ENCODE measurements around the gene PHACTR1.

Gene PHACTR1

DNA sequence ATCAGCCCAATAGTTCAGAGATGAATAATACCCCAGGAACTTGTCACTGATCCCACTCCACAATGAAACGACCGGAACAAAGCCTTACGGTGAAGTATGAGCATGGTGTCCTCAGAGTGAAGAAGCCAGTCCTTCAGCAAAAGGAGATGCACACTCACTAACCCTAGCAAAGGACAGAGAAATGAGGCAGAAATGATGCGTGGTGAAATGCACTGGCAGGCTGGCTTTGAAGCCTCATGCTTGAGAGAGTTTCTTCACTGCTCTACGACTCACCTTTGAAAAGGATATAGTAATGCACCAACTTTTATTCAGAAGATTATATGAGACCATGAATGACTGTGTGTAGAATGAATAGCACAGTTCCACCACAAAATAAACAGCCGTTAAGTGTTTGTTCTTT, 74.8 kb downstream of the PHACTR1 start:
- Histone ChIP-seq H3K27me3 (ENCODE audit: control insufficient read depth in 1 of 2, insufficient read depth in 1 of 2, low read length in 2 of 2) (peaks cover 0 to 6% of the 10 kb centered on the region in 2 experiments), H2BK5ac (ENCODE audit: low read depth, low read length, poor library complexity, severe bottlenecking) (no peak overlapping the region), H3K9me3 (ENCODE audit: control insufficient read depth, low read length) (no peaks in the 10 kb centered on the region), H3K27ac (ENCODE audit: low read length, poor library complexity, severe bottlenecking) (no peak overlapping the region), H3K18ac (ENCODE audit: low read depth in 1 of 2, low read length in 2 of 2) (no peak overlapping the region), H3K4ac (ENCODE audit: low read depth in 1 of 2, low read length in 2 of 2) (no peak overlapping the region), H3K4me3 (ENCODE audit: insufficient read depth in 1 of 2, low read depth in 1 of 2, low read length in 2 of 2) (no peak overlapping the region), H3K14ac (ENCODE audit: low read length in 2 of 2) (no peak overlapping the region), H2AFZ (ENCODE audit: low read depth, low read length) (no peak overlapping the region), H2BK12ac (ENCODE audit: low read length in 2 of 2) (no peak overlapping the region), H4K8ac (ENCODE audit: low read length) (no peak overlapping the region), H3K9ac (ENCODE audit: low read length) (no peak overlapping the region), H4K91ac (ENCODE audit: low read length) (no peak overlapping the region), H2BK15ac (ENCODE audit: low read depth, poor library complexity, severe bottlenecking) (no peak overlapping the region), H3K4me1 (ENCODE audit: control insufficient read depth, insufficient read depth, low read depth, low read length) (no peaks in the 10 kb centered on the region), H2AK5ac (ENCODE audit: low read length, severe bottlenecking) (no peak overlapping the region), H3K23ac (ENCODE audit: low read length in 2 of 2) (no peak overlapping the region), H3K79me1 (replicated peaks; ENCODE audit: low read length, poor library complexity, severe bottlenecking) (no peaks in the 10 kb centered on the region), H3K36me3 (ENCODE audit: control insufficient read depth in 1 of 2, insufficient read depth in 2 of 2, low read depth in 1 of 2, low read length in 2 of 2) (no peaks in the 10 kb centered on the region), H3K4me2 (ENCODE audit: low read length, poor library complexity, severe bottlenecking) (no peak overlapping the region), H2BK120ac (ENCODE audit: low read depth, low read length) (no peak overlapping the region)
- DNase-seq: no peak
- whole genome bisulfite sequencing: 64% methylated on average over 6 of the region's 6 CpGs

DNA sequence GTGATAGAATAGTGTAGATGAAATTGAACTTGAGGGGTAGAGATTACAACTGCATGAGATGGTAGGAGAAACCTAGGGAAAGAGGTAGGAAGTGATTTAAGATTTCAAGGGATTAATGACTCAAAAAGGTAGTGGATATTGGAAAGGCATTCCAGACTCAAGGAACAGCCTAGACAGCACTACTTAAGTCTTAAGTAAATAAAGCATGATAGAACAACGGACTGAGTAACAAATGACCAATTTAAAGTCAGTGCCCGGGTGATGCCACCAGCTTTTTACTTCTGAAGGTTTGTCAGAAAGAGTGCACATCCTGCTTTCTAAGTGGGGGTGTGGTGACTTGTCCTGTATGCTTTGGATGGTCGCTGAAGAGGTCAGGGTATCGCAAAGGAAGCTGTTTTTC, 81.8 kb downstream of the PHACTR1 start:
- Histone ChIP-seq H2BK12ac (ENCODE audit: low read length in 2 of 2) (no peak overlapping the region), H2AK5ac (ENCODE audit: low read length, severe bottlenecking) (no peak overlapping the region), H4K8ac (ENCODE audit: low read length) (no peak overlapping the region), H3K18ac (ENCODE audit: low read depth in 1 of 2, low read length in 2 of 2) (no peak overlapping the region), H2BK5ac (ENCODE audit: low read depth, low read length, poor library complexity, severe bottlenecking) (no peak overlapping the region), H3K4me3 (ENCODE audit: insufficient read depth in 1 of 2, low read depth in 1 of 2, low read length in 2 of 2) (no peak overlapping the region), H3K4me2 (ENCODE audit: low read length, poor library complexity, severe bottlenecking) (no peak overlapping the region), H3K27ac (ENCODE audit: low read length, poor library complexity, severe bottlenecking) (no peak overlapping the region), H3K27me3 (ENCODE audit: control insufficient read depth in 1 of 2, insufficient read depth in 1 of 2, low read length in 2 of 2) (peaks cover 0 to 9% of the 10 kb centered on the region in 2 experiments), H2BK15ac (ENCODE audit: low read depth, poor library complexity, severe bottlenecking) (no peak overlapping the region), H3K4ac (ENCODE audit: low read depth in 1 of 2, low read length in 2 of 2) (no peak overlapping the region), H2AFZ (ENCODE audit: low read depth, low read length) (no peak overlapping the region), H2BK120ac (ENCODE audit: low read depth, low read length) (no peak overlapping the region), H3K36me3 (ENCODE audit: control insufficient read depth in 1 of 2, insufficient read depth in 2 of 2, low read depth in 1 of 2, low read length in 2 of 2) (no peaks in the 10 kb centered on the region), H3K9me3 (ENCODE audit: control insufficient read depth, low read length) (no peaks in the 10 kb centered on the region), H3K14ac (ENCODE audit: low read length in 2 of 2) (no peak overlapping the region), H3K79me1 (replicated peaks; ENCODE audit: low read length, poor library complexity, severe bottlenecking) (no peaks in the 10 kb centered on the region), H3K9ac (ENCODE audit: low read length) (no peak overlapping the region), H3K4me1 (ENCODE audit: control insufficient read depth, insufficient read depth, low read depth, low read length) (no peaks in the 10 kb centered on the region), H3K23ac (ENCODE audit: low read length in 2 of 2) (no peak overlapping the region), H4K91ac (ENCODE audit: low read length) (no peak overlapping the region)
- WGBS: 53% methylated on average over 3 of the region's 4 CpGs
- DNase-seq: no peak

DNA sequence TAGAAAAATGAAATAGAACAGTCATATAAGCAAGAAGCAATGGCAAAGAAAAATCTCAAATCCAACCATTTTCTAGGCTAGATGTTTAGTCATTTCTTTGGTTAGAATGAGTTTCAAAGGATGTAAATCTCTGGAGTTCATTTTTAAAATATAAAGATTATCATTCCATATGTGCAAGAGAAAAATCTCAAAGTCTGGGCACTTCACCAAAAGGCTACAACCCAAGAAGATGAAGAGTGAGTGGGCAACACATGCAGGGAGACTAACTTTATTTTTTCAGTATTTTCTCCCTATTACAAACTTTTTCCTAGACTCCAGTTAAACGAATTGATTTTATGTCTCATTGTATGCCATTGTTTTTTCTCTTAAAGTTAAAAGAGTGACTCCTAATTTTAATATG, 83.6 kb downstream of the PHACTR1 start:
- Histone ChIP-seq H3K23ac (ENCODE audit: low read length in 2 of 2) (no peak overlapping the region), H3K9ac (ENCODE audit: low read length) (no peak overlapping the region), H2BK12ac (ENCODE audit: low read length in 2 of 2) (no peak overlapping the region), H3K4me3 (ENCODE audit: insufficient read depth in 1 of 2, low read depth in 1 of 2, low read length in 2 of 2) (no peak overlapping the region), H4K91ac (ENCODE audit: low read length) (no peak overlapping the region), H4K8ac (ENCODE audit: low read length) (no peak overlapping the region), H2BK5ac (ENCODE audit: low read depth, low read length, poor library complexity, severe bottlenecking) (no peak overlapping the region), H2AFZ (ENCODE audit: low read depth, low read length) (no peak overlapping the region), H3K18ac (ENCODE audit: low read depth in 1 of 2, low read length in 2 of 2) (no peak overlapping the region), H3K14ac (ENCODE audit: low read length in 2 of 2) (no peak overlapping the region), H3K79me1 (replicated peaks; ENCODE audit: low read length, poor library complexity, severe bottlenecking) (no peaks in the 10 kb centered on the region), H2BK120ac (ENCODE audit: low read depth, low read length) (no peak overlapping the region), H3K4me2 (ENCODE audit: low read length, poor library complexity, severe bottlenecking) (no peak overlapping the region), H3K4ac (ENCODE audit: low read depth in 1 of 2, low read length in 2 of 2) (no peak overlapping the region), H3K36me3 (ENCODE audit: control insufficient read depth in 1 of 2, insufficient read depth in 2 of 2, low read depth in 1 of 2, low read length in 2 of 2) (no peaks in the 10 kb centered on the region), H3K27ac (ENCODE audit: low read length, poor library complexity, severe bottlenecking) (no peak overlapping the region), H2AK5ac (ENCODE audit: low read length, severe bottlenecking) (no peak overlapping the region), H3K27me3 (ENCODE audit: control insufficient read depth in 1 of 2, insufficient read depth in 1 of 2, low read length in 2 of 2) (peaks cover 0 to 3% of the 10 kb centered on the region in 2 experiments), H2BK15ac (ENCODE audit: low read depth, poor library complexity, severe bottlenecking) (no peak overlapping the region), H3K4me1 (ENCODE audit: control insufficient read depth, insufficient read depth, low read depth, low read length) (no peaks in the 10 kb centered on the region), H3K9me3 (ENCODE audit: control insufficient read depth, low read length) (no peaks in the 10 kb centered on the region)
- DNase-seq: no peak
- WGBS: no CpG with 5 or more reads among the region's 1 CpG

GRCh38 chr6:12801141-12801540, 84.6 kb downstream of the PHACTR1 start:
- Histone ChIP-seq H3K27me3 (ENCODE audit: control insufficient read depth in 1 of 2, insufficient read depth in 1 of 2, low read length in 2 of 2) (peaks cover 0 to 3% of the 10 kb centered on the region in 2 experiments), H3K4me3 (ENCODE audit: insufficient read depth in 1 of 2, low read depth in 1 of 2, low read length in 2 of 2) (no peak overlapping the region), H2AFZ (ENCODE audit: low read depth, low read length) (no peak overlapping the region), H2BK15ac (ENCODE audit: low read depth, poor library complexity, severe bottlenecking) (no peak overlapping the region), H3K23ac (ENCODE audit: low read length in 2 of 2) (no peak overlapping the region), H4K8ac (ENCODE audit: low read length) (no peak overlapping the region), H3K36me3 (ENCODE audit: control insufficient read depth in 1 of 2, insufficient read depth in 2 of 2, low read depth in 1 of 2, low read length in 2 of 2) (no peaks in the 10 kb centered on the region), H3K4me2 (ENCODE audit: low read length, poor library complexity, severe bottlenecking) (no peak overlapping the region), H2BK12ac (ENCODE audit: low read length in 2 of 2) (no peak overlapping the region), H3K14ac (ENCODE audit: low read length in 2 of 2) (no peak overlapping the region), H3K27ac (ENCODE audit: low read length, poor library complexity, severe bottlenecking) (no peak overlapping the region), H2BK120ac (ENCODE audit: low read depth, low read length) (no peak overlapping the region), H3K79me1 (replicated peaks; ENCODE audit: low read length, poor library complexity, severe bottlenecking) (no peaks in the 10 kb centered on the region), H4K91ac (ENCODE audit: low read length) (no peak overlapping the region), H2BK5ac (ENCODE audit: low read depth, low read length, poor library complexity, severe bottlenecking) (no peak overlapping the region), H2AK5ac (ENCODE audit: low read length, severe bottlenecking) (no peak overlapping the region), H3K9ac (ENCODE audit: low read length) (no peak overlapping the region), H3K18ac (ENCODE audit: low read depth in 1 of 2, low read length in 2 of 2) (no peak overlapping the region), H3K4ac (ENCODE audit: low read depth in 1 of 2, low read length in 2 of 2) (no peak overlapping the region), H3K9me3 (ENCODE audit: control insufficient read depth, low read length) (no peaks in the 10 kb centered on the region), H3K4me1 (ENCODE audit: control insufficient read depth, insufficient read depth, low read depth, low read length) (no peaks in the 10 kb centered on the region)
- 66% methylated on average over 3 of the region's 3 CpGs for WGBS
- DNase-seq: no peak

Measured in mesenchymal stem cell (in vitro differentiated cells and primary cell).